Nephron (organoid): ENCODE measurements around the gene AIFM2.
"Not testable (repeated sequence)": the region's sequence is repeated elsewhere in the genome, so short reads cannot be mapped to it uniquely, and the experiment has no call there.

Experiments
- H3K27ac Mint-ChIP-seq, 3 experiments: 2 replicates each; pipeline ENCODE4 v1.8.0; 2020; ENCODE audit warnings: mixed read lengths in 3 of 3, mild to moderate bottlenecking in 2 of 3, moderate library complexity in 1 of 3
- H3K27me3 Mint-ChIP-seq: 2 replicates; pipeline ENCODE4 v1.8.0; 2021; ENCODE audit warnings: low read depth, mild to moderate bottlenecking, moderate library complexity, mixed read lengths
- H3K36me3 Mint-ChIP-seq: 2 replicates; pipeline ENCODE4 v1.8.0; 2020; ENCODE audit warnings: low read depth, mixed read lengths
- H3K4me1 Mint-ChIP-seq: 2 replicates; pipeline ENCODE4 v1.8.0; 2020; ENCODE audit warnings: mixed read lengths
- H3K4me3 Mint-ChIP-seq, 3 experiments: 2 replicates each; pipeline ENCODE4 v1.8.0; 2020; ENCODE audit warnings: mild to moderate bottlenecking in 3 of 3, mixed read lengths in 3 of 3, moderate library complexity in 2 of 3
- H3K9me3 Mint-ChIP-seq: 2 replicates; pipeline ENCODE4 v1.8.0; 2020; ENCODE audit warnings: mixed read lengths
- TF ChIP-seq, protein P1 (sequence below), 3 experiments: fragments of 200-600 bp; sonication (generic); IDR thresholded peaks; one replicate each; pipeline ENCODE4 v1.5.0; 2021; ENCODE audit warnings: antibody characterized with exemption in 3 of 3; ENCODE audit not compliant: unreplicated experiment in 3 of 3

AIFM2 gene

GRCh38 chr10:70084189-70084588 lies 48.4 kb downstream of the AIFM2 start:
- TF ChIP-seq, protein P1, sequence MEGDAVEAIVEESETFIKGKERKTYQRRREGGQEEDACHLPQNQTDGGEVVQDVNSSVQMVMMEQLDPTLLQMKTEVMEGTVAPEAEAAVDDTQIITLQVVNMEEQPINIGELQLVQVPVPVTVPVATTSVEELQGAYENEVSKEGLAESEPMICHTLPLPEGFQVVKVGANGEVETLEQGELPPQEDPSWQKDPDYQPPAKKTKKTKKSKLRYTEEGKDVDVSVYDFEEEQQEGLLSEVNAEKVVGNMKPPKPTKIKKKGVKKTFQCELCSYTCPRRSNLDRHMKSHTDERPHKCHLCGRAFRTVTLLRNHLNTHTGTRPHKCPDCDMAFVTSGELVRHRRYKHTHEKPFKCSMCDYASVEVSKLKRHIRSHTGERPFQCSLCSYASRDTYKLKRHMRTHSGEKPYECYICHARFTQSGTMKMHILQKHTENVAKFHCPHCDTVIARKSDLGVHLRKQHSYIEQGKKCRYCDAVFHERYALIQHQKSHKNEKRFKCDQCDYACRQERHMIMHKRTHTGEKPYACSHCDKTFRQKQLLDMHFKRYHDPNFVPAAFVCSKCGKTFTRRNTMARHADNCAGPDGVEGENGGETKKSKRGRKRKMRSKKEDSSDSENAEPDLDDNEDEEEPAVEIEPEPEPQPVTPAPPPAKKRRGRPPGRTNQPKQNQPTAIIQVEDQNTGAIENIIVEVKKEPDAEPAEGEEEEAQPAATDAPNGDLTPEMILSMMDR (IDR thresholded peaks at IDR 0.05; ENCODE audit: unreplicated experiment in 3 of 3) = no peak
- no peaks in the 10 kb centered on the region for H3K27me3 Mint-ChIP-seq
- H3K27ac Mint-ChIP-seq = peak overlapping the region in 1 of 3 experiments; percentile 23
- H3K36me3 Mint-ChIP-seq = peaks cover 49% of the 10 kb centered on the region
- H3K4me1 Mint-ChIP-seq = no peaks in the 10 kb centered on the region
- H3K9me3 Mint-ChIP-seq = no peaks in the 10 kb centered on the region
- H3K4me3 Mint-ChIP-seq = no peak overlapping the region

GRCh38 chr10:70080789-70081188 lies 51.8 kb downstream of the AIFM2 start:
- H3K9me3 Mint-ChIP-seq, H3K4me1 Mint-ChIP-seq, H3K4me3 Mint-ChIP-seq, H3K27ac Mint-ChIP-seq, H3K27me3 Mint-ChIP-seq: not testable (repeated sequence)
- peaks cover 66% of the 10 kb centered on the region for H3K36me3 Mint-ChIP-seq

- Mint-ChIP-seq H3K36me3 (peaks cover 79% of the 10 kb centered on the region), H3K9me3 (no peaks in the 10 kb centered on the region), H3K27ac (no peak overlapping the region)
Observed at GRCh38 chr10:70078937-70079336, 53.7 kb downstream of the AIFM2 start.

GRCh38 chr10:70078329-70078728 lies 54.3 kb downstream of the AIFM2 start:
- Mint-ChIP-seq H3K4me1 (no peaks in the 10 kb centered on the region), H3K4me3 (no peak overlapping the region), H3K27ac (no peak overlapping the region), H3K27me3 (no peaks in the 10 kb centered on the region), H3K36me3 (peaks cover 75% of the 10 kb centered on the region), H3K9me3 (no peaks in the 10 kb centered on the region)
- TF ChIP-seq, protein P1 (IDR thresholded peaks at IDR 0.05; ENCODE audit: unreplicated experiment in 3 of 3) = no peak

More at GRCh38 chr10:70078937-70079336, 53.7 kb downstream of the AIFM2 start:
- H3K4me3 Mint-ChIP-seq = no peak overlapping the region
- no peaks in the 10 kb centered on the region for H3K27me3 Mint-ChIP-seq
- TF ChIP-seq, protein P1 (IDR thresholded peaks at IDR 0.05; ENCODE audit: unreplicated experiment in 3 of 3) = no peak
- H3K4me1 Mint-ChIP-seq = no peaks in the 10 kb centered on the region

DNA sequence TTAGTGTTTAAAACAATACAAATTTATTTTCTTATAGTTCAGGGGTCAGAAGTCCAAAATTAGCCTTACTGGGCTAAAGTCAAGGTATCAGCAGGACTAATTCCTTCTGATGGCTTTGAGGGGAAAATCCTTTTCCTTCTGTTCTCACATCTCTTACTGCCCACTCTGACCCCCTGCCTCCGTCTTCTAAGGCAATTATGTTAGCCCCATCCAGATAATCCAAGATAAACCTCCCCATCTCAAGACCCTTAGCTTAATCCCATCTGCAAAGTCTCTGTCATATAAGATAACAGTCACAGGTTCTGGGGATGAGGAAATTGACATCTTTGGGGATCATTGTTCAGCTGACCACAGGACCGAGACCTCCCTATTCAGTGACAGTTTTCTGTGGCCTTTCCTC lies 57.7 kb downstream of the AIFM2 start:
- no peak overlapping the region for H3K4me3 Mint-ChIP-seq
- TF ChIP-seq, protein P1 (IDR thresholded peaks at IDR 0.05; ENCODE audit: unreplicated experiment in 3 of 3) = no peak
- no peaks in the 10 kb centered on the region for H3K4me1 Mint-ChIP-seq
- no peaks in the 10 kb centered on the region for H3K9me3 Mint-ChIP-seq
- H3K36me3 Mint-ChIP-seq = peaks cover 54% of the 10 kb centered on the region
- H3K27me3 Mint-ChIP-seq = no peaks in the 10 kb centered on the region
- peak overlapping the region in 1 of 3 experiments; percentile 12 for H3K27ac Mint-ChIP-seq

- Mint-ChIP-seq H3K4me3 (no peak overlapping the region), H3K27ac (no peak overlapping the region), H3K27me3 (no peaks in the 10 kb centered on the region), H3K4me1 (no peaks in the 10 kb centered on the region), H3K36me3 (peaks cover 48% of the 10 kb centered on the region), H3K9me3 (no peaks in the 10 kb centered on the region)
- TF ChIP-seq, protein P1 (IDR thresholded peaks at IDR 0.05; ENCODE audit: unreplicated experiment in 3 of 3) = no peak
Observed at GRCh38 chr10:70074165-70074564, 58.5 kb downstream of the AIFM2 start.
